Measurements from ENCODE around the gene TFDP3.

Gene TFDP3

GRCh38 chrX:133218329-133218728, at the start of gene TFDP3:
Gene TFDP3 (minus strand): TSS chrX:133218354. CDS start chrX:133218259, 95 bp downstream.
- DNase-seq (ENCODE audit: low spot score): no peak

DNA sequence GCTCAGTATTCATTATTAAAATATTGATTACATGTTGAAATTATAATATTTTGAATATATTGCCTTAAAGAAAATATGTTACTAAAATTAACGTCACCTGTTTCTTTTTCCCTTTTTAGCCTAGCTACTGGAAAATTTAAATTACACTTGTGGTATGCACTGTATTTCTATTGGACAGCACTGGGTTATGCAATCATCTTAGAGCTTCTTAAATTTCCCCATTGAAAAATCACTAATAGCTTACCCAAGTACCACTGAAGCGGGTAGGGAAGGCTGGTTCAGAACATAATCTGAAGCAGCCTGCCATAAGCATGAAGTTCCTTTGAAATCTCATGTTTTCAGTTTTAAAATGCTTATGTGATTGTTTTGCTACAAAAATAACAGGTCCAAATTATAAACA, 49.5 kb upstream of the TFDP3 start:
- no peak for DNase-seq (ENCODE audit: low spot score)

- DNase-seq (ENCODE audit: low spot score): no peak
These were observed 47.2 kb upstream of the TFDP3 start for GRCh38 chrX:133265331-133265730.

DNA sequence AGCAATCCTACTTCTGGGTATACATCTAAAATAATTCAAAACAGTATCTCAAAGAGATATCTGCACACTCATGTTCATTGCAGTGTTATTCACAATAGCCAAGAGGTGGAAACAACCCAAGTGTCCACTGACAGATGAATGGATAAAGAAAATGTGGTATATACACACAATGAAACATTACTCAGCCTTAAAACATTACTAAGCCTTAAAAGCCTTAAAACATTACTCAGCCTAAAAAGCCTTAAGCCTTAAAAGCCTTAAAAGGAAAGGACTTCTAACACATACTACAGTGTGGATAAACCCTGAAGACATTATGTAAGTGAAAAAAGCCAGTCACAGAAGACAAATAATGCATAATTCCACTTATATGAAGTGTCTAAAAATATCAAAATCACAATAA, 40.3 kb upstream of the TFDP3 start:
- DNase-seq (ENCODE audit: low spot score): no peak

DNA sequence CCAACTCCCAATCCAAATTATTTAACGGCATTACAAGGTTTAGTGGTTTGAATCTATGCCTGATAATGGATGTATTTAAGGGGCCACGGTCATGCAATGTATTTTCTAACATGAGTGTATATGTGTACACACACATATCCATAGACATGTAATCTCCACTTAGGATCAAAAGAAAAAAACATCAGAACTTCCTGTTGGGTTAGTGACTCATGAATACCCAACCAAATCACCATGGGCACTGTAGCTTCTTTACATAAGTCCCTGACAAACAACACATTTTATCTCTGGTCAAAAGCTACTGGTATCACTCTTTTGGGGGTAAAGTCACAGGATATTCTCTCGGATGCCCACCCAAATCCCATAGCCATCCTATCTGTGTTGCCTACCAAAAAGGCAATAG, 36.5 kb upstream of the TFDP3 start:
- no peak for DNase-seq (ENCODE audit: low spot score)

DNA sequence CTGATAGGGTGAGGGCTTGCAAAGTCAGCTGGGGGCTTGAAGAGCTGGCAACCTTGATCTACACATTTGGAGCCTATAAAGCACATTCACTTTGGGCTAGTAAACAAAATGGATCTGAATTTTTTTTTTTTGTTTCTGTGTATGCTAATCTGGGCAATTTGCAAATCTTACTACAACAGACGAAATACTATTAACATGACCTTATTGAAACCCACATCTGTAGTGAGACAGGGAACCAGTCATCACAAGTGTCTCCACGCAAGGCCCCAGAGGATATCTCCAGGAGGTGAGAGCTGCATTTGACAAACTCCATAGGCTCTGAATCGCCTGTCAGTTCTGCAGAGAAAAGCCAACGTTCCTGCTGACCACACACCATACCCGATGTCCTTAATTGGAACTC, 33.0 kb upstream of the TFDP3 start:
- no peak for DNase-seq (ENCODE audit: low spot score)

DNA sequence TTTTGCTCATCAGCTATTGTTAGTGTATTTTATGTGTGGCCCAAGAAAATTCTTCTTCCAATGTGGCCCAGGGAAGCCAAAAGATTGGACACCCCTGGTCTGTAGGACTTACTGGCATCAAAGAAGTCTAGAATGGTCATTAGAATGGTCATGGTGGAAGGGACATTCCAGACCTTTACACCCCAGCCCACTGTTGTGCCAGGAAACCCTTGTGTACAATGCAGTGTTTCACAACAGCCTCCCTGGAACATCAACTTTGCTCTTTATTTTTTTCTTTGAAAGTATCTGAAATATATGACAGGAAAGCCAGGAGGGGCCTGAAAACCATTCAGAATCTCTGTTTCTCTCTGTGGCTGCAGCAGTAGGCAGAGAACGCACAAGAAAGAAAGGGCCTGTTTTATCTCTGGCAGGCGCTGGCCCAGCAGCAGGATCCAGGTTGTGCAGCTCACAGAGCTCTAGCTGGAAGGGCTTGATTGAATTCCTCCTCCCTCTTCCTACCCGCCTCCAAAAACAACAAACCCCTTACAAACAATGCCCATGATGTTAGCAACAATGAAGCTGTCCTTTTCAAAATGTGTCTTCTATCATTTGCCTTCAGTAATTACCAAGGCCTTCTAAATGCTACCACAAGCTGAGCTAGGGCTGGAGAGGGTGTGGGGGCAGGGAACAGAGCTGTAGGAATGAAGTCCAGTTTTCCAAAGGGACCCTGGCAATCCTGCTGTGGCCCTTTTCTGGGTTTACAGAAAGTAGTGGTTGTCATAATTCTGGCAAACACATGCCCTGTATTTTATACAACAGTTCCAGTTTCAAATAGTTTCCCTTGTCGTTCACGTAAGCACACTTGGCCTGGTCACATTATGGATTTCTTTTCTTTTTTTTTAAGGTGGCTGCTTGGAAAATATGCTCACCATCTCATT, 32.3 kb upstream of the TFDP3 start:
- DNase-seq (ENCODE audit: low spot score): peak; percentile 8

DNA sequence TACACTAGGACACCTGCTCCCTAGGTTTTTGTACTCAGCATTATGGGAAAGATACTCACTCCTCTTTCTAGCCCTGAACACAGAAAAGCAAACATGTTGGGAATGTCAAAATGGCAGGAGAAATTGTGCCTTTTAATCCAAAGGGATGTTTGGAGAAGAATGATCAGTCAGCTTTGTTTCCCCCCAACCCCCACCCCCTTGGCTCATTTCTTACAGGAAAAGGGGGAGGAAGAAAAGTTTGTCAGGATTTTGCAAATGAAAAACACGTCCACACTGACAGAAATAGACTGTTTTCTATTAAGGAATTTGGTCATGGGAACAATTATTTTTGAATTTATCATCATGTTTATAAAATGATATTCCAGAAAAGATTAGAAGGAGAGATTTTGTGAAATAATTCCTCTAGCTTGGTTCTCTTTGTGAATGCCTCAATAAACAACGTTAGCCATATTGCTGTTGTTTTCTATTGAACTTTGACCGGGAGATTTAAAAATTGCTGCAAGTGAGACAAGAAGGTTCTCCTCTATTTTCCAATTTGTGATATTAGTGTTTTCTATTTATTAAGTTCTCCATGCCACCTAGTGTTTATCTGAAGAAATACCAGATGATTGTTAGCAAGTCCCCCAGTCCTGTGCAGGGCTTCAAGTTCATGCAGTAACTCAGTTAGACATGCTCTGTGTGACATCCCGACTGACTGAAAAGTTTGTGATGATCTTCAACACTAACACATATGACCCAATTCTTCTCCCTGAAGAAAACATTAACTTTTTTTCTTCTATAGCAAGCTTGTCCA, 31.3 kb upstream of the TFDP3 start:
- no peak for DNase-seq (ENCODE audit: low spot score)

GRCh38 chrX:133248177-133248576, 30.0 kb upstream of the TFDP3 start:
- DNase-seq (ENCODE audit: low spot score): no peak

DNA sequence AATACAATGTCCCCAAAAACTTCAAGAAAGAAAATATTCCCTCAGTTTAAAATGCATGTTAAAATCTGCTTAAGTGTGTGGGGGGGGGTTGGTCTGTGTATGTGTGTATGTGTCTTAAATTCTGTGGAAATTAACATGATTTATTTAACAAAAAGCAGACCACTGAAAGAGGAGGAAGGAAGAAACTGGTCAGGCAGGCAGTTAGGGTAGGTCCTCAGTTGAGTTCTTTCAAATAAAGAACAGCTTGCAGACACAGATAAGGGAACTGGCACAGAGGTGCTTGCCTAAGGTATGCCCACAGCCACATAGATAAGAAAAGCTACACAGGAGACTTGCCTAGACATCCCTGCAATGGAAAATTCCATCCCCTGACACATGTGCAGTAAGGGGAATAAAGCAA, 28.8 kb upstream of the TFDP3 start:
- DNase-seq (ENCODE audit: low spot score): no peak

DNA sequence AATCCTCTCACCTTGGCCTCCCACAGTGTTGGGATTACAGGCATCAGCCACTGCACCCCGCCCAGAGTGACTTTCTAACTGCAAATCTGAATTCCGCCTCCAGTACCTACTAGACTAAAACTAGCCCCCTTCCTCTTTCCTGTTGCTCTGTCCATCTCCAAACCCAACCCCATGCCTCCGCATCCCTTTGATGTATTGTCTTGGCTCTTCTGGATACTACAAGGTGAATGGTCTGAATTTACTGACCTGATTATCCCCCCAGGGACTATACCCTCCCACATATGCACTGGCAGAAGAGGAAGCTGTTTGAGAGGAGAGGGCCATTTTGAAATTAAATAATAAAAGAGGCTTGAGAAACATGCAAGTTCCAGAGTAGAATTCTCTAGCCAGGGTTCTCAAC, 17.7 kb upstream of the TFDP3 start:
- DNase-seq (ENCODE audit: low spot score): no peak

DNA sequence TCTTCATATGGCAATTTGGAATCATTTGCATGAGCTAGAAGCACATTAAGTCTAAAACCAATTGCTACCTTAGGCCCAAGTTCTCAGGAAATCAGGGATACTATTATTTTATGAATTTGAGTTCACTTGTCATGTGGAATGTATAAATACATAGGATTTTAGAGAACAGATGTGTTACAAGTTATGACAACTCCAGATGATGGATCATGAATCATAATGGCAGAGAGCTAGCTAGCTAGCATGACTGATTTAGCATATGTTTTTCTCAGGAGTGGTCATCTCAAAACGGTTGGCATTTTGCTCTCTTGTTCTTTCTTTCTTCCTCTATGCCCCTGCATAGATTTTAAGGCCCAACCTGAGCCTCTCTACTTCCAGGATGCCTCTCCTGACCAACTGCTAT, 14.2 kb upstream of the TFDP3 start:
- no peak for DNase-seq (ENCODE audit: low spot score)

GRCh38 chrX:133229361-133229760, 11.2 kb upstream of the TFDP3 start:
- DNase-seq (ENCODE audit: low spot score): no peak

DNA sequence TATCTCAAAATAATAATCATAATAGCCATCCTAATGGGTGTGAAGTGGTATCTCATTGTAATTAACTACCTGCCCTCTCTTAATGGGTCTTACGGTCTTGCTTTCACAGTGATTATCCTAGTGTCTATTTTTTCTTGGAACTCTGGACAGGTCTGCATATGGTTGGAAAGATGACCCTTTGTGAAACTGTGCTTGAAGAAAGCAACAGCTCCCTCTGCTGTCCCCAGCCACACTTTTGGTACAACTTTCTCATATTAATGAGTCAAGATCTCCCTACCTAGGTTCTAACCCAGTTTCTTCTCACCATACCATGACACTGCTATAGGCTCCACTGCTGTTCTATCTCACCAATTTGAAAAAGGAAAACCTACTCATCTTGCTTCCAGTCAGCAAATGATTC, 2.4 kb downstream of the TFDP3 start:
- DNase-seq (ENCODE audit: low spot score): peak; percentile 18

DNA sequence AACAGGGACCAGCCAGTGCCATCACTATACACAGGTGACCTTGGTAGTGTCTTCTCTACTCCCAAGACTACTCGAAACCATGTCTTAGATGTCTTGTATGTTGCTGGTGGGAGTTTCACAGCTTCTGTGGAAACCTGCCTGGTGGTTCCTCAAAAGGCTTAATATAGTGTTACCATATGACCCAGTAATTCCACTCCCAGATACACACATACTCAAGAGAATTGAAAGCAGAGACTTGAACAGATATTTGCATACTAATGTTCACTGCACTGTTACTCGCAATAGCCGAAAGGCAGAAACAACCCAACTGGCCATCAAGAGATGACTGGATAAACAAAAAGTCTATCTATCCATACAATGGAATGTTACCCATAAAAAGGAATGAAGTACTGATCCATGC, 3.1 kb downstream of the TFDP3 start:
- DNase-seq (ENCODE audit: low spot score): no peak

DNA sequence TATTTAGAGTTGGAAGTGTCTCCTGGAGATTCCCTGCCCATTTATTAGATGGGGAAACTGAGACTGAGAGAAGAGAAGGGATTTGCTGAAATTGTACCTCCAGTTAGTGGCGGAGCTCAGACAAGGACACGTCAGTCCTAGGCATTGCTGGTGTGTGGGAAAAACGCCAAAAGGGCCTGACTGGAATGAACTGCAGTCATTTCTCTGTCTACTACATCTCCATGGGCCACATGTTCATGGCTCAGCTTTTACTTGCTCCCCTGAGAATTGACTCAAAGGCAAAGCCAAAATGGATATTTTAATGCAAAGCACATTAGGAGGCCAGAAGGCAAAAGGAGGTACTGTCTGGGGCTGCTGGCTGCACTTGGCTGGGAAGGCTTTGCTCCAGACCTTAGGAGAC, 3.9 kb downstream of the TFDP3 start:
- DNase-seq (ENCODE audit: low spot score): no peak

GRCh38 chrX:133213117-133213516, 5.0 kb downstream of the TFDP3 start:
- no peak for DNase-seq (ENCODE audit: low spot score)

GRCh38 chrX:133207751-133208150, 10.4 kb downstream of the TFDP3 start:
- DNase-seq (ENCODE audit: low spot score): no peak

DNA sequence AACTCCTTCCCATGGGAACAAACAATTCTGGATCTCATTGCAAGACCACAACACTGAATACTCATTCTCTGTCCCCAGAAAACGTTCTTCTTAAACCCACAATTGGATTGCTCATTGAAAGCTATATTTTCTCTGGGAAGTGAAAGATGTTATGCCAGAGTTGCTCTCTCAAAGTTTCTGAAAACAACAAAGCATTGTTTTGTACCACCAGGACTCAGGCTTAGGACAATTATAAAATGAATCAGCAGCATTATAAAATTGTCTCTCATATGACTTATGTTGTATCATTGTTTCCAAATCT, 26.5 kb downstream of the TFDP3 start:
- DNase-seq (ENCODE audit: low spot score): no peak

GRCh38 chrX:133190877-133191738, 27.0 kb downstream of the TFDP3 start:
- DNase-seq (ENCODE audit: low spot score): no peak

DNA sequence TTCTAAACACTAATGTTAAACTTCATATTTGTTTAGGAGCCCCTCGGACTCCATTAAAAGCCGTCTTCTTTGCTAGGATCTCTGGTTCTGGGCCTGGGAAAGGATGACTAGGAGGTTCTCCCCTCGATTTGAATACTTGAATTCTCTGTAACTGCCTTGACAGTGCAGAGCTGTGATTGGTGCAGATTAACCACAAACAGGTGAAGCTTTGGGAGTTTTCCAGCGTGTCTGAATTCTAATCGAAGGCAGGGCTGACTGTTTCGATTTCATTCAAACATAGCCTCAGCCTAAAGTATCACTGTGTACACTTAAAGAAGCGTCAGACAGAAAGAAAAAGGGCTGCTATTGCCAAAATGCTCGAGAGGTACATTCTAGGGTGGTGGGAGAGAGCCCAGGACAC, 29.0 kb downstream of the TFDP3 start:
- no peak for DNase-seq (ENCODE audit: low spot score)

GRCh38 chrX:133188631-133189030, 29.5 kb downstream of the TFDP3 start:
- DNase-seq (ENCODE audit: low spot score): no peak

GRCh38 chrX:133185938-133186337, 32.2 kb downstream of the TFDP3 start:
- no peak for DNase-seq (ENCODE audit: low spot score)

Measured in HuH-7.5 (cell line).